Measurements from ENCODE around the gene ARPC2.

The ARPC2 gene

GRCh38 chr2:218270721-218271486 lies 53.9 kb downstream of the ARPC2 start:
- TF ChIP-seq CTCF (IDR thresholded peaks at IDR 0.05): no peak

GRCh38 chr2:218271487-218271797 lies 54.5 kb downstream of the ARPC2 start:
- no peak for TF ChIP-seq CTCF (IDR thresholded peaks at IDR 0.05)

- no peak for TF ChIP-seq CTCF (IDR thresholded peaks at IDR 0.05)
Observed at GRCh38 chr2:218271865-218272530, 55.0 kb downstream of the ARPC2 start.

- TF ChIP-seq CTCF (IDR thresholded peaks at IDR 0.05): peak; percentile 77
Observed at GRCh38 chr2:218272531-218273212, 55.7 kb downstream of the ARPC2 start.

- TF ChIP-seq CTCF (IDR thresholded peaks at IDR 0.05): no peak
Observed at GRCh38 chr2:218273908-218274249, 56.9 kb downstream of the ARPC2 start.

- no peak for TF ChIP-seq CTCF (IDR thresholded peaks at IDR 0.05)
Observed at GRCh38 chr2:218274586-218274985, 57.6 kb downstream of the ARPC2 start.

- TF ChIP-seq CTCF (IDR thresholded peaks at IDR 0.05): no peak
Observed at GRCh38 chr2:218275371-218276072, 58.5 kb downstream of the ARPC2 start.
